Kidney (tissue), 14 donors: ENCODE data around the gene TEX101. TPM values are rescaled to one million over a fixed set of nuclear protein-coding genes. Genes with fewer than 3 reads are reported as not detected.

Source experiments
- DNase-seq, 5 donors: peaks; one replicate each; pipeline ENCODE4 v3.0.0-alpha.2; 2013 to 2020
- FAIRE-seq: peaks from 2 replicates; lab custom pipeline; 2012; peaks lifted over from hg19 to GRCh38; lab: Jason Lieb, UNC
- H3K27ac ChIP-seq, 2 donors: one replicate each; pipeline ENCODE4 v1.7.0; 2013; ENCODE audit warnings: low read depth in 2 of 2, low read length in 2 of 2, inconsistent platforms in 1 of 2
- H3K27me3 ChIP-seq: one replicate; pipeline ENCODE4 v1.7.1; 2013; ENCODE audit warnings: low read length, inconsistent platforms; ENCODE audit not compliant: control insufficient read depth, insufficient read depth
- H3K36me3 ChIP-seq, 3 donors: one replicate each; pipeline versions ENCODE4 v1.7.0 to v1.7.1; 2013; ENCODE audit warnings: low read length in 3 of 3, control low read depth in 1 of 3, inconsistent platforms in 1 of 3; ENCODE audit not compliant: insufficient read depth in 3 of 3, control insufficient read depth in 2 of 3
- H3K4me1 ChIP-seq, 3 donors: one replicate each; pipeline versions ENCODE4 v1.7.0 to v1.7.1; 2013; ENCODE audit warnings: low read length in 3 of 3, inconsistent platforms in 1 of 3, low read depth in 1 of 3; ENCODE audit not compliant: control insufficient read depth in 2 of 3, insufficient read depth in 2 of 3
- H3K4me3 ChIP-seq, 3 donors: one replicate each; pipeline versions ENCODE4 v1.7.0 to v1.8.1; 2013; ENCODE audit warnings: low read length in 3 of 3, control low read depth in 1 of 3, inconsistent platforms in 1 of 3
- H3K9ac ChIP-seq, 3 donors: one replicate each; pipeline versions ENCODE4 v1.7.0 to v1.7.1; 2013; ENCODE audit warnings: low read length in 3 of 3, control low read depth in 1 of 3, inconsistent platforms in 1 of 3
- H3K9me3 ChIP-seq, 3 donors: one replicate each; pipeline versions ENCODE4 v1.7.0 to v1.7.1; 2013; ENCODE audit warnings: low read length in 3 of 3, control low read depth in 1 of 3, inconsistent platforms in 1 of 3; ENCODE audit not compliant: control insufficient read depth in 2 of 3, insufficient read depth in 1 of 3
- intact Hi-C: fragments of 100-400 bp; cut with DNase I; formaldehyde crosslinking; loops from one replicate; pipeline ENCODE4 v1.11.1; 2022
- polyA plus RNA-seq: library from polyadenylated mRNA; stranded (reverse); fragments of 350-450 nt; fragmentation: Illumina TruSeq; extraction: RNeasy Lipid Tissue Mini Kit (QIAGEN cat#74804); gene quantifications from one replicate; pipeline ENCODE4 v1.2.3, GENCODE V29; 2014; ENCODE audit warnings: low read depth, low replicate concordance; ENCODE audit not compliant: insufficient read depth
- total RNA-seq: library from RNA; stranded (reverse); fragmentation: NEBNext Ultra II Directional; extraction: Animal tissue kit (Norgen Biotek cat#: 25700); gene quantifications from one replicate; pipeline ENCODE4 v1.2.1, GENCODE V29; 2021
- TF ChIP-seq, protein P1 (sequence below): IDR thresholded peaks from 3 replicates; pipeline ENCODE4 v1.5.1; 2012; ENCODE audit warnings: mild to moderate bottlenecking, moderate library complexity, borderline replicate concordance; ENCODE audit not compliant: insufficient read depth; ENCODE audit errors: extremely low read depth
- donor health status: control.
- donor health status: control.
- donor health status: control.
- donor health status: control.
- donor health status: control.
- donor health status: DM: yes; HTN: yes; CAD: no.
- donor health status: Normal renal cell carcinoma (clear cell type).

The TEX101 gene
- total and polyA plus RNA-seq, 2 donors from 2014 or later = not detected

DNA sequence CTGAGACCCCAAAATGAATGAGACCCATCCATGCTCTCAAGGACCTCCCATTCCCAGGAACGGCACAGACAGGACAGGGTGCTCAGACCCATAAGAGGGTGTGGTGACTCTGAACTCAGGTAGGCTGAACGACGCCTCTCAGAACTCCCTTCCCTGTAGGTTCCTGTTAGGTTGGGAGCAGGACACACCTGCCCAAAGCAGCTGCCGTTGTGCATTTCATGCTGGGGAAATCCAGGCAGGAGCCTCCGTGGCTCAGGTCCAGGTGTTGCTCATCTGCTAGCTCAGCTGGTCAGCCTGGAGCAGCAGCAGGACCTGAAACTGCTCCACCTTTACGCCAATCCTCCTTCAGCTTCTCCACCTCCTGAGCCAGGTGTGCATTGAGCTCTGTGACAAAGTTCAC, 19.1 kb upstream of the TEX101 start:
- Histone ChIP-seq H3K9me3 (no peaks in the 10 kb centered on the region), H3K27ac (no peak overlapping the region), H3K36me3 (no peaks in the 10 kb centered on the region), H3K27me3 (no peaks in the 10 kb centered on the region), H3K9ac (no peak overlapping the region), H3K4me3 (no peak overlapping the region), H3K4me1 (no peaks in the 10 kb centered on the region)
- DNase-seq = no peak
- TF ChIP-seq, protein P1, sequence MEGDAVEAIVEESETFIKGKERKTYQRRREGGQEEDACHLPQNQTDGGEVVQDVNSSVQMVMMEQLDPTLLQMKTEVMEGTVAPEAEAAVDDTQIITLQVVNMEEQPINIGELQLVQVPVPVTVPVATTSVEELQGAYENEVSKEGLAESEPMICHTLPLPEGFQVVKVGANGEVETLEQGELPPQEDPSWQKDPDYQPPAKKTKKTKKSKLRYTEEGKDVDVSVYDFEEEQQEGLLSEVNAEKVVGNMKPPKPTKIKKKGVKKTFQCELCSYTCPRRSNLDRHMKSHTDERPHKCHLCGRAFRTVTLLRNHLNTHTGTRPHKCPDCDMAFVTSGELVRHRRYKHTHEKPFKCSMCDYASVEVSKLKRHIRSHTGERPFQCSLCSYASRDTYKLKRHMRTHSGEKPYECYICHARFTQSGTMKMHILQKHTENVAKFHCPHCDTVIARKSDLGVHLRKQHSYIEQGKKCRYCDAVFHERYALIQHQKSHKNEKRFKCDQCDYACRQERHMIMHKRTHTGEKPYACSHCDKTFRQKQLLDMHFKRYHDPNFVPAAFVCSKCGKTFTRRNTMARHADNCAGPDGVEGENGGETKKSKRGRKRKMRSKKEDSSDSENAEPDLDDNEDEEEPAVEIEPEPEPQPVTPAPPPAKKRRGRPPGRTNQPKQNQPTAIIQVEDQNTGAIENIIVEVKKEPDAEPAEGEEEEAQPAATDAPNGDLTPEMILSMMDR = no peak
- FAIRE-seq = no peak
- intact Hi-C loops = no loop called here

DNA sequence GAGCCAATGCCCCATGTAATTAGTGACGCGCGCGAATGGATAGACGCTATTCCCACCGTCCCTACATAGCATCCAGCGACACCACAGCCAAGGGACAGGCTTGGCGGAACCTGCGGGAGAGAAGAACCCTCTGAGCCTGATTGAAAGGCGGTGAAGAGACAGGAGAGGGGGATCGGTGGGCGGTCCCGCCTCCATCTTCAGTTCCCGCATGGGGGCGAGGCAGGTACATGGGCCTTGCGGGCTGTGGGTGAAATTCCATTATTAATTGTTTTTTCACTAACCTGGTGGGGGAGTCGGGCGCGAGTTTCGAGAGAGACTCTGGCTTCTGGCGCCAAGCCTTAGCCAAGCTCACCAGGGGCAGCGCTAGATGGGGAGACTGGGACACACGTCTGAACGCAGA, 8.4 kb upstream of the TEX101 start:
- DNase-seq (no peak), FAIRE-seq (no peak)
- Histone ChIP-seq H3K27ac (no peak overlapping the region), H3K9ac (no peak overlapping the region), H3K4me3 (no peak overlapping the region), H3K36me3 (no peaks in the 10 kb centered on the region), H3K27me3 (no peaks in the 10 kb centered on the region), H3K4me1 (no peaks in the 10 kb centered on the region), H3K9me3 (no peaks in the 10 kb centered on the region)
- TF ChIP-seq, protein P1 = no peak
- intact Hi-C loops = no loop called here

DNA sequence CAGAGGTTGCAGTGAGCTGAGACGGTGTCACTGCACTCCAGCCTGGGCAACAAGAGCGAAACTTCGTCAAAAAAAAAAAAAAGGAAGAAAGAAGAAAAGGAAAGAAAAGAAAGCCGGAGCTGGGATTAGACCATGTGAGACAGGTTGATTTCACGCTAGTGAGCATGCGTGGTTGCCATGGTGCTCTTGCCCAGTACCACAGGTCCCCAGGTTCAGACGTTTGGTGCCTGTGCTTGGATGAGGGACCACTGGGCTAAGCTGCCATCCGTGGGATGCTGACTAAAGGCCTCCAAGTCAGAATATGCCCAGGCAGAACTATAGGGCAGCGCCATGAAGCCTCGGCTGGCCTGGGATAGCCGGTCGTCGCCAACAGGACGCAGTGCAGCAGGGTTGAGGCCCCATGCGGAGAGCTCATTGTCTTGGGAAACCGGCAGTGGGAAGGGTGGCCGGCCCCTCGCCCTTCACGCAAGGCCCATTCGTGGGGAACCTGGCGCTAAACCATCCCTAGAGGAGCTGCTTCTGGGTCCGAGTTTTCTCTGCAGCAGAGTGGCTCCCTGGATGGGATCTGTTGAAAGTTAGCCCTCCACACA, 7.2 kb upstream of the TEX101 start:
- H3K27me3 ChIP-seq = no peaks in the 10 kb centered on the region
- H3K4me1 ChIP-seq = no peaks in the 10 kb centered on the region
- H3K9ac ChIP-seq = no peak overlapping the region
- no peak for DNase-seq
- no peak overlapping the region for H3K4me3 ChIP-seq
- TF ChIP-seq, protein P1 = no peak
- H3K36me3 ChIP-seq = no peaks in the 10 kb centered on the region
- no peaks in the 10 kb centered on the region for H3K9me3 ChIP-seq
- intact Hi-C loops = no loop called here
- H3K27ac ChIP-seq = no peak overlapping the region
- FAIRE-seq = no peak

DNA sequence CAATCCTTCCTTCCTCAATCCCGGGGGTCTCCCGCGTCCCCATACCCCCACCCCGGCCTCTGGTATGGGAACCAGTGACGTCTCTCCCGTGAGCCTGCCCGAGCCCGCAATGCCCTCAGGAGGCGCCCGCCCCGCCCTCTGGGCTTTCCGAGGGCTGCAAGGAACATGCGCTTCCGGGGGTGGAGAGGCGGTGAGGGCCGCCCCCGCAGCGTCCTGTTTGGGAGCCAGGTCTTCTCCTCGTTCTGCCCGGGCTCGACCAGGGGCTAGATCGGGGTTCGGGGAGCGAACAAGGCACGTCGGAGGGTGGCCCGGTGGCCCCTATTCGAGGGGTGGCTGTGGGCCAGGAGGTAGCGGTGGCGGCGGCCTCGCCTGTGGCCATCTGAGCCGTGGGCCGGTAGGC, 6.6 kb upstream of the TEX101 start:
- no peak overlapping the region for H3K27ac ChIP-seq
- TF ChIP-seq, protein P1 = no peak

More for the DNA sequence above, 6.6 kb upstream of the TEX101 start:
- Histone ChIP-seq H3K36me3 (no peaks in the 10 kb centered on the region), H3K9me3 (no peaks in the 10 kb centered on the region), H3K9ac (no peak overlapping the region), H3K27me3 (no peaks in the 10 kb centered on the region), H3K4me3 (no peak overlapping the region), H3K4me1 (no peaks in the 10 kb centered on the region)
- no peak for DNase-seq
- intact Hi-C loops = no loop called here
- no peak for FAIRE-seq
